A673 (cell line): Measurements from ENCODE around the gene OBP2B. TPM values are rescaled to one million over a fixed set of nuclear protein-coding genes. Genes with fewer than 3 reads are reported as not detected.

Source experiments
- BruUV-seq: library from RNA; stranded (reverse); fragments of 400-500 nt; replicated peaks from 2 replicates; lab custom pipeline; 2021; lab: Mats Ljungman, UMichigan
- CTCF ChIA-PET: fragments of 300-600 bp; sonication (Branson Sonifier 250); formaldehyde crosslinking; loops from one replicate; lab custom pipeline; 2022; ENCODE audit warnings: antibody characterized with exemption; lab: Charles Lee
- POLR2A ChIA-PET: fragments of 300-600 bp; sonication (Branson Sonifier 250); formaldehyde crosslinking; loops from one replicate; lab custom pipeline; 2022; ENCODE audit warnings: antibody characterized with exemption; ENCODE audit not compliant: low non-redundant PET; lab: Charles Lee
- DNase-seq: peaks from one replicate; pipeline ENCODE4 v3.0.0-alpha.2; 2015; ENCODE audit warnings: low spot score
- H3K27ac ChIP-seq: fragments of 200-600 bp; sonication (generic); 2 replicates; pipeline ENCODE4 v1.5.1; 2016; ENCODE audit warnings: mixed run types, low read depth, mild to moderate bottlenecking, mixed read lengths, antibody characterized with exemption, low read length; ENCODE audit not compliant: poor library complexity, severe bottlenecking
- H3K27me3 ChIP-seq: fragments of 200-600 bp; sonication (generic); replicated peaks from 2 replicates; pipeline ENCODE4 v1.6.1; 2017; ENCODE audit warnings: mixed run types, low read depth, mild to moderate bottlenecking, mixed read lengths, antibody characterized with exemption, low read length; ENCODE audit not compliant: insufficient read depth, poor library complexity
- H3K36me3 ChIP-seq: fragments of 200-600 bp; sonication (generic); 2 replicates; pipeline ENCODE4 v1.6.1; 2016; ENCODE audit warnings: mixed run types, mild to moderate bottlenecking, mixed read lengths, antibody characterized with exemption, low read length; ENCODE audit not compliant: insufficient read depth, poor library complexity, severe bottlenecking
- H3K4me1 ChIP-seq: fragments of 200-600 bp; sonication (generic); 2 replicates; pipeline ENCODE4 v1.6.1; 2017; ENCODE audit warnings: mixed run types, mild to moderate bottlenecking, mixed read lengths, antibody characterized with exemption, low read length; ENCODE audit not compliant: insufficient read depth, poor library complexity, severe bottlenecking
- H3K4me3 ChIP-seq: fragments of 200-600 bp; sonication (generic); 2 replicates; pipeline ENCODE4 v1.5.1; 2016; ENCODE audit warnings: low read depth, mixed run types, mild to moderate bottlenecking, mixed read lengths, low read length; ENCODE audit not compliant: poor library complexity, severe bottlenecking
- H3K9me3 ChIP-seq: fragments of 200-600 bp; sonication (generic); 2 replicates; pipeline ENCODE4 v1.6.1; 2016; ENCODE audit warnings: mixed run types, low read depth, mild to moderate bottlenecking, mixed read lengths, antibody characterized with exemption, low read length; ENCODE audit not compliant: poor library complexity, severe bottlenecking
- CTCF ChIP-seq: fragments of 300-800, 200-600 bp; sonication (generic); conservative IDR thresholded peaks from 2 replicates; pipeline ENCODE4 v1.5.1; 2017; ENCODE audit warnings: low read depth, mild to moderate bottlenecking, antibody characterized with exemption, low read length, moderate library complexity, mixed read lengths
- EZH2 ChIP-seq: fragments of 200-600 bp; sonication (generic); IDR thresholded peaks from 2 replicates; pipeline ENCODE4 v1.6.1; 2017; ENCODE audit warnings: borderline replicate concordance, low read depth, mild to moderate bottlenecking, mixed read lengths, antibody characterized with exemption, low read length; ENCODE audit not compliant: poor library complexity, severe bottlenecking
- intact Hi-C: fragments of 100-400 bp; cut with micrococcal nuclease; formaldehyde crosslinking; loops from one replicate; pipeline ENCODE4 v1.10.0; 2022; ENCODE audit not compliant: unreplicated experiment
- total RNA-seq: library from RNA; stranded (reverse); gene quantifications from 2 replicates; pipeline ENCODE4 v1.2.3, GENCODE V29; 2021

Gene OBP2B
- total RNA-seq, 1 experiment from 2014 or later: not detected

DNA sequence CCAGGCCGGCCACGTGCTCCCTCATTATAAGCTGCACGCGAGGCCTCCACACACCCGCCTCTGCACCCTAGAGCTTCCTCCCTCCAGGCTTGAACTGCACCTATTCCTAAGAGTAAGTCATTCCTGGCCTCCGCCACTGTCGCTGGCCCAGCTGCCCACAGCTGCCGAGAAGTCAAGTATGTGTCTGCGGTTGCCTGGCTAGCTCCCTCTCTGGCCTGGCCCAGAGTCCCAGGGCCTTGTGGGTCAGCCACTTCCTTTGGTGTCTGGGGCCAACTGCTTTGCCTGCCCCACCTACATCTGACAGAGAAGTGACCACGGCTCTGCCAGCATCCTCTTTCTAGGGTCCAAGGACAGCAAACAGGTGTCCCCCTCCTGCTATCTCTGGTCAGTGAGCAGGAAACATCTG, 47.6 kb upstream of the OBP2B start:
- H3K27ac ChIP-seq: no peak overlapping the region
- H3K9me3 ChIP-seq: no peaks in the 10 kb centered on the region
- H3K36me3 ChIP-seq: no peaks in the 10 kb centered on the region
- DNase-seq: no peak
- ChIA-PET CTCF (no interaction called here), POLR2A (no interaction called here)
- intact Hi-C loops: no loop called here
- BruUV-seq: no TSS peak
- TF ChIP-seq CTCF (no peak), EZH2 (no peak)
- no peaks in the 10 kb centered on the region for H3K4me1 ChIP-seq
- H3K27me3 ChIP-seq: peaks cover under 1% of the 10 kb centered on the region
- H3K4me3 ChIP-seq: no peak overlapping the region

GRCh38 chr9:133256136-133256461, 47.0 kb upstream of the OBP2B start:
- no peaks in the 10 kb centered on the region for H3K27me3 ChIP-seq
- no TSS peak for BruUV-seq
- TF ChIP-seq EZH2: no peak
- CTCF ChIA-PET: no interaction called here
- H3K27ac ChIP-seq: no peak overlapping the region
- DNase-seq: no peak
- no peaks in the 10 kb centered on the region for H3K36me3 ChIP-seq
- POLR2A ChIA-PET: no interaction called here
- intact Hi-C loops: no loop called here
- no peaks in the 10 kb centered on the region for H3K9me3 ChIP-seq
- no peak overlapping the region for H3K4me3 ChIP-seq
- H3K4me1 ChIP-seq: no peaks in the 10 kb centered on the region

GRCh38 chr9:133255371-133256135, 46.5 kb upstream of the OBP2B start:
- DNase-seq: no peak
- ChIA-PET CTCF (no interaction called here), POLR2A (no interaction called here)
- Histone ChIP-seq H3K9me3 (no peaks in the 10 kb centered on the region), H3K4me1 (no peaks in the 10 kb centered on the region), H3K27ac (no peak overlapping the region), H3K36me3 (no peaks in the 10 kb centered on the region), H3K27me3 (no peaks in the 10 kb centered on the region), H3K4me3 (no peak overlapping the region)
- no TSS peak for BruUV-seq
- intact Hi-C loops: no loop called here
- no peak for TF ChIP-seq EZH2
- no peak for TF ChIP-seq CTCF

DNA sequence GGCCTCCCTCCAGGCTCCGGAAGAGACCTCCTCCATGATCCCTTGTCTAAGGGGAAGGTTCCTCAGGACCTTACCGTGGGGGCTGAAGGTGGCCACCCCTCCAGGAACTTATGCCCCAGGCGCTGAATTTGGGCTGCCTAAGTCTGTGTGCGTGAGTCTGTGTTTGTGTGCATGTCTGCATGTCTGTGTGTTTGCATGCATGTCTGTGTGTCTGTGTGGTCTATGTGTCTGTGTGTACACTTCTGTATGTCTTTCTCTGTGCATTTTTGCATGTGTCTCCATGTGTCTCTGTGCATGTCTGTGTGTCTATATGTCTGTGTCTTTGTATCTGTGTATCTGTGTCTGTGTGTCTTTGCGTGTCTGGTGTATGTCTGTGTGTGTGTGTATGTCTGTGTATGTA, 45.4 kb upstream of the OBP2B start:
- no peak overlapping the region for H3K4me3 ChIP-seq
- H3K27ac ChIP-seq: no peak overlapping the region
- intact Hi-C loops: no loop called here
- no peaks in the 10 kb centered on the region for H3K36me3 ChIP-seq
- H3K4me1 ChIP-seq: no peaks in the 10 kb centered on the region
- TF ChIP-seq EZH2: no peak
- no peak for TF ChIP-seq CTCF
- H3K27me3 ChIP-seq: peaks cover 10% of the 10 kb centered on the region
- no TSS peak for BruUV-seq
- POLR2A ChIA-PET: no interaction called here
- no peaks in the 10 kb centered on the region for H3K9me3 ChIP-seq
- CTCF ChIA-PET: no interaction called here
- DNase-seq: no peak
